Stimulated activated CD4-positive, alpha-beta T cell treated with anti-CD3 and anti-CD28 coated beads, Interleukin-4, amount 100 ng/mL, for 1 hour (primary cell): Measurements from ENCODE around the gene MMP25.
"Not testable (repeated sequence)": the region's sequence is repeated elsewhere in the genome, so short reads cannot be mapped to it uniquely, and the experiment has no call there.

ENCODE experiments used
- DNase-seq: peaks from one replicate; pipeline ENCODE4 v3.0.0-alpha.2; 2020

The MMP25 gene

GRCh38 chr16:3074860-3075522 is 28.6 kb downstream of the MMP25 start:
- peak; percentile 59 for DNase-seq

GRCh38 chr16:3075523-3075915 is 29.2 kb downstream of the MMP25 start:
- DNase-seq = no peak

GRCh38 chr16:3075946-3076345 is 29.6 kb downstream of the MMP25 start:
- not testable (repeated sequence) for DNase-seq

GRCh38 chr16:3076577-3076976 is 30.2 kb downstream of the MMP25 start:
- no peak for DNase-seq

GRCh38 chr16:3080024-3080423 is 33.7 kb downstream of the MMP25 start:
- no peak for DNase-seq

- not testable (repeated sequence) for DNase-seq
Measured at GRCh38 chr16:3081957-3082356, 35.6 kb downstream of the MMP25 start.

GRCh38 chr16:3083408-3083807 is 37.0 kb downstream of the MMP25 start:
- not testable (repeated sequence) for DNase-seq

- no peak for DNase-seq
Measured at GRCh38 chr16:3084491-3084890, 38.1 kb downstream of the MMP25 start.

GRCh38 chr16:3084969-3085670 is 38.8 kb downstream of the MMP25 start:
- no peak for DNase-seq

- DNase-seq = no peak
Measured at GRCh38 chr16:3085868-3086595, 39.7 kb downstream of the MMP25 start.

GRCh38 chr16:3086596-3087242 is 40.4 kb downstream of the MMP25 start:
- DNase-seq = no peak

- DNase-seq = no peak
Measured at GRCh38 chr16:3087243-3088235, 41.2 kb downstream of the MMP25 start.

- DNase-seq = no peak
Measured at GRCh38 chr16:3088450-3088849, 42.1 kb downstream of the MMP25 start.

GRCh38 chr16:3088925-3089716 is 42.8 kb downstream of the MMP25 start:
- no peak for DNase-seq

- DNase-seq = no peak
Measured at GRCh38 chr16:3089717-3090592, 43.6 kb downstream of the MMP25 start.

- no peak for DNase-seq
Measured at GRCh38 chr16:3091551-3091950, 45.2 kb downstream of the MMP25 start.

- no peak for DNase-seq
Measured at GRCh38 chr16:3092501-3092941, 46.2 kb downstream of the MMP25 start.

GRCh38 chr16:3094289-3095027 is 48.1 kb downstream of the MMP25 start:
- DNase-seq = peak; percentile 38

GRCh38 chr16:3095869-3096268 is 49.5 kb downstream of the MMP25 start:
- DNase-seq = peak; percentile 41
